SK-N-SH (cell line): Measurements from ENCODE around the gene DNAH11.

Experiments used
- CHD2 ChIP-seq: fragments of 150-350 bp; IDR thresholded peaks from 2 replicates; pipeline ENCODE4 v1.6.1; 2018; ENCODE audit warnings: low read length; ENCODE audit not compliant: partially characterized antibody
- CTCF ChIP-seq: fragments of 200-600 bp; sonication (generic); IDR thresholded peaks from 2 replicates; pipeline ENCODE4 v1.6.1; 2017; ENCODE audit warnings: antibody characterized with exemption, mild to moderate bottlenecking, moderate library complexity
- MAX ChIP-seq: IDR thresholded peaks from 2 replicates; pipeline ENCODE4 v1.4.0; 2012; ENCODE audit warnings: low read depth
- PBX3 ChIP-seq: IDR thresholded peaks from 2 replicates; pipeline ENCODE4; 2012
- POLR2AphosphoS5 ChIP-seq: IDR thresholded peaks from 2 replicates; pipeline ENCODE4 v1.6.1; 2012; ENCODE audit warnings: low read depth, low read length

- TF ChIP-seq CTCF = no peak
- TF ChIP-seq CHD2 = no peak
- no peak for TF ChIP-seq POLR2AphosphoS5
- TF ChIP-seq PBX3 = no peak
- TF ChIP-seq MAX = no peak
These were observed 212.1 kb downstream of the DNAH11 start for GRCh38 chr7:21754963-21755362.
